ENCODE results near the gene KRT74.

DNA sequence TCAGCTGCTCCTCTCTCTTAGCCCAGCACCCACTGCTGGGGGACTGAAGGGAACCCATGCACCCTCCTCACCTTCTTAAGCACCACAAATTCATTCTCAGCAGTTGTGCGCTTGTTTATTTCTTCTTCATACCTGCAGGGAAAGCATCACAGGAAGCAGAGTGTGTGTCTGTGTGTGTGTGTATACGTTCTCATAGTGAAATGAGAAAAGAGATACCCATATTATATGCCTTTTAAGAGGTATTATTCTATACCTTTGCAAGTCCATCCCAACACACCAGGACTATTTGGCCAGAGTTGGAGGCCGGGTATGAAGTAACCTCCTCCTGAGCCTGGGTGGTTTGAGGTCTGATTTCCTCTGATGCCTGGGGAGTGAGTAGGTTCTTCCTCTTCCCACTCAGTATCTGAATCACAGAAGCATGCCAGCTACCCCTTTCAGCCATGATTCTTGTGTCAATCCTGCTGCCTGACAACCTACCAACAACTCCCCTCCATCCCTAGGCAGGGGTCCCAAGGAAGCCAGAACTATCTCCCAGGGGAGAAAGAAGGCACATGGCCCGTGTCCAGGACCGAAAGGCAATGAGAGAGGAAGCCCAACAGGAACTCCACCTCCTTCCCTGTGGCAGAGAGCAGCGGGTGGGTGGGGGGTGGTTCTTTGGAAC, 41.7 kb upstream of the KRT74 start:
- TF ChIP-seq, protein P1, sequence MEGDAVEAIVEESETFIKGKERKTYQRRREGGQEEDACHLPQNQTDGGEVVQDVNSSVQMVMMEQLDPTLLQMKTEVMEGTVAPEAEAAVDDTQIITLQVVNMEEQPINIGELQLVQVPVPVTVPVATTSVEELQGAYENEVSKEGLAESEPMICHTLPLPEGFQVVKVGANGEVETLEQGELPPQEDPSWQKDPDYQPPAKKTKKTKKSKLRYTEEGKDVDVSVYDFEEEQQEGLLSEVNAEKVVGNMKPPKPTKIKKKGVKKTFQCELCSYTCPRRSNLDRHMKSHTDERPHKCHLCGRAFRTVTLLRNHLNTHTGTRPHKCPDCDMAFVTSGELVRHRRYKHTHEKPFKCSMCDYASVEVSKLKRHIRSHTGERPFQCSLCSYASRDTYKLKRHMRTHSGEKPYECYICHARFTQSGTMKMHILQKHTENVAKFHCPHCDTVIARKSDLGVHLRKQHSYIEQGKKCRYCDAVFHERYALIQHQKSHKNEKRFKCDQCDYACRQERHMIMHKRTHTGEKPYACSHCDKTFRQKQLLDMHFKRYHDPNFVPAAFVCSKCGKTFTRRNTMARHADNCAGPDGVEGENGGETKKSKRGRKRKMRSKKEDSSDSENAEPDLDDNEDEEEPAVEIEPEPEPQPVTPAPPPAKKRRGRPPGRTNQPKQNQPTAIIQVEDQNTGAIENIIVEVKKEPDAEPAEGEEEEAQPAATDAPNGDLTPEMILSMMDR (IDR thresholded peaks at IDR 0.05) = no peak
- TF ChIP-seq JUN (CRISPR knock-in tag; IDR thresholded peaks at IDR 0.05) = no peak
- TF ChIP-seq, protein P2, sequence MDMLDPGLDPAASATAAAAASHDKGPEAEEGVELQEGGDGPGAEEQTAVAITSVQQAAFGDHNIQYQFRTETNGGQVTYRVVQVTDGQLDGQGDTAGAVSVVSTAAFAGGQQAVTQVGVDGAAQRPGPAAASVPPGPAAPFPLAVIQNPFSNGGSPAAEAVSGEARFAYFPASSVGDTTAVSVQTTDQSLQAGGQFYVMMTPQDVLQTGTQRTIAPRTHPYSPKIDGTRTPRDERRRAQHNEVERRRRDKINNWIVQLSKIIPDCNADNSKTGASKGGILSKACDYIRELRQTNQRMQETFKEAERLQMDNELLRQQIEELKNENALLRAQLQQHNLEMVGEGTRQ (CRISPR knock-in tag; IDR thresholded peaks at IDR 0.05) = no peak
- no peak for TF ChIP-seq ZSCAN18 (CRISPR knock-in tag; IDR thresholded peaks at IDR 0.05)
- no peak for TF ChIP-seq EMX1 (CRISPR knock-in tag; IDR thresholded peaks at IDR 0.05)
- no peak for TF ChIP-seq HMGA2 (CRISPR knock-in tag; IDR thresholded peaks at IDR 0.05)
- TF ChIP-seq ZBTB21 (CRISPR knock-in tag; IDR thresholded peaks at IDR 0.05; ENCODE audit: borderline replicate concordance) = no peak
